HG03457 (cell line): ENCODE measurements around the gene NADSYN1.

Experiments used
- ATAC-seq: cut with Tn5 transposase; IDR thresholded peaks from one replicate; pipeline ENCODE4 v1.9.1; 2021; ENCODE audit warnings: moderate number of reproducible peaks; ENCODE audit not compliant: unreplicated experiment

Gene NADSYN1

GRCh38 chr11:71489311-71490043 lies 36.5 kb downstream of the NADSYN1 start:
- no peak for ATAC-seq

GRCh38 chr11:71490044-71490730 lies 37.2 kb downstream of the NADSYN1 start:
- ATAC-seq, result no peak

GRCh38 chr11:71490731-71491390 lies 37.9 kb downstream of the NADSYN1 start:
- ATAC-seq, result no peak

GRCh38 chr11:71491531-71491930 lies 38.5 kb downstream of the NADSYN1 start:
- no peak for ATAC-seq

GRCh38 chr11:71491940-71492339 lies 38.9 kb downstream of the NADSYN1 start:
- ATAC-seq, result no peak

- ATAC-seq, result no peak
Observed at GRCh38 chr11:71495286-71496230, 42.6 kb downstream of the NADSYN1 start.

DNA sequence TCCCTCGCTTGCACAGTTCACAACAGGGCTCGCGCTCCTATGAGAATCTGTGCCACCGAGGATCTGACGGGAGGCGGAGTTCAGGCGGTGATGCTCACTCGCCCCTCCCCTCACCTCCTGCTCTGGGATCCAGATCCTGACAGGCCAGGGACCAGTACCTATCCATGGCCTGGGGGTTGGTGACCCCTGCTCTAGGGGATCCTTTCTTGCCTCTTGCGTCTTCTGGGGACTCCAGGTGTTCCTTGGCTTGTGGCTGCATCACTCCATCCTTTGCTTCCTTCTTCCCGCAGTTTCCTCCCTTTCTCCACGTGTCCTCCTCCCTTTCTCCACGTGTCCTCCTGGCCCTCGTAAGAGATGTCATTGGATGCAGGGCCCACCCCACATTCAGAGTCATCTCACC lies 43.4 kb downstream of the NADSYN1 start:
- no peak for ATAC-seq

DNA sequence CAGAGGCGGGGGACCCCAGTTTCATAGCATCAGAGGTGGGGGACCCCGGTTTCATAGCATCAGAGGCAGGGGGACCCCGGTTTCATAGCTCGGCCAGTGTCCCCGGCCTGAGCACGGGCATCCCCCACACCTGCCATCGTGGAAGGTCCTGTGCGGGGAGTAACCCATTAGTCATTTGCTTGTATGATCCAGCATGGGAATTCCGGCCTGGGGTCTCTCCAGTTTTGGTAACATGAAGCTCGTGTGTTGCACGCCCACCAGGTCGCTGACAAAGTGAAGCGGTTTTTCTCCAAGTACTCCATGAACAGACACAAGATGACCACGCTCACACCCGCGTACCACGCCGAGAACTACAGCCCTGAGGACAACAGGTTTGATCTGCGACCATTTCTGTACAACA lies 45.1 kb downstream of the NADSYN1 start:
- no peak for ATAC-seq

DNA sequence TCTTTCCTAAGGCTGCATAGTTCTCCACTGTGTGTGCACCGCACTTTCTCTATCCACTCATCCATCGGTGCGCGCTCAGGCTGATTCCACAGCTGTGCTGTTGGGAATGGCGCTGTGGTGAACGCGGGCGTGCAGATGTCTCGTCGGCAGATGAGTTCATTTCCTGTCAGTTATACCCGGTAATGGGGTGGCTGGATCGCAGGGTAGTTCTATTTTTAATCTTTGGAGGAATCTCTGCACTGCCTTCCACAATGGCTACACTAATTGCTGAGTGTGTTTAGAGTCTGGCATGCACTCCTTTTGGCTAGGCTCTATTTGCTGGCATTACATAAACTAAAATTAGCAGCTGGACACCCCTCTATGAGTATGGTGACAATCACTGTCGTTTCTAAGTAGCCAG lies 46.1 kb downstream of the NADSYN1 start:
- ATAC-seq, result no peak

DNA sequence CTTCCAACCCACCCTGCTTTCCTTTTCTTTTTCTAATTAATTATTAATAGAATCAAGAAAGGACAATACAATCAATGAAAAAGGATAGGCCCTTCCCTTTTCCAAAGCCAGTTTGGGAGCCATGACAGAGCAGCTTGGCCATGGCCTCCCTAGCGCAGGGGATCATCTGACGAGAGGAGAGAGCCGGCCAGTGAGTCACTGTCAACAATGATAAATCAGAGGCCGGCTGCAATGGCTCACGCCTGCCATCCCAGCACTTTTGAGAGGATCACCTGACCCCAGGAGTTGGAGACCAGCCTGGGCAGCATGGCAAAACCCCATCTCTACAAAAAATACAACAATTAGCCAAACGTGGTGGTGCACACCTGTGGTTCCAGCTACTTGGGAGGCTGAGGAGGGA lies 46.5 kb downstream of the NADSYN1 start:
- ATAC-seq, result no peak

DNA sequence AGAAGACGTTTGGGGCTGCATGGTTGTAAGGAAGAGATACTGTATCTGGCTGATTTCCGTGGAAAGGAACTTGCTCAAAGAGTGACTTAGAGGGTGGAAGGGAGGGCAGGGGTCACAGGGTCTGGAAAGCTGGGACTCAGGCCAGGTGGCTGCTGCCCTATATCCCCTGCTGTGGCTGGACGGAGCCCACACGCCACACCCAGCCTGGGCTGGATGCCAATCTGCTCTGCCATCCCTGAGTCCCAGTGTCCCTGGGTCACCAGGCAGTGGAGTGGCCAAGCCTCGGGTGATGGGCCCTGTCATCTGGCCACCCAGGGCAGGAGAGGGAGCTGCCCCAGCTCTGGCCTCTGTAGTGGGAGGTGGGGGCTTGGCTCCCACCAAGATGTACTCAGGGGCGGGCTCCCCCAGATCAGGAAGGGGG lies 47.6 kb downstream of the NADSYN1 start:
- no peak for ATAC-seq

DNA sequence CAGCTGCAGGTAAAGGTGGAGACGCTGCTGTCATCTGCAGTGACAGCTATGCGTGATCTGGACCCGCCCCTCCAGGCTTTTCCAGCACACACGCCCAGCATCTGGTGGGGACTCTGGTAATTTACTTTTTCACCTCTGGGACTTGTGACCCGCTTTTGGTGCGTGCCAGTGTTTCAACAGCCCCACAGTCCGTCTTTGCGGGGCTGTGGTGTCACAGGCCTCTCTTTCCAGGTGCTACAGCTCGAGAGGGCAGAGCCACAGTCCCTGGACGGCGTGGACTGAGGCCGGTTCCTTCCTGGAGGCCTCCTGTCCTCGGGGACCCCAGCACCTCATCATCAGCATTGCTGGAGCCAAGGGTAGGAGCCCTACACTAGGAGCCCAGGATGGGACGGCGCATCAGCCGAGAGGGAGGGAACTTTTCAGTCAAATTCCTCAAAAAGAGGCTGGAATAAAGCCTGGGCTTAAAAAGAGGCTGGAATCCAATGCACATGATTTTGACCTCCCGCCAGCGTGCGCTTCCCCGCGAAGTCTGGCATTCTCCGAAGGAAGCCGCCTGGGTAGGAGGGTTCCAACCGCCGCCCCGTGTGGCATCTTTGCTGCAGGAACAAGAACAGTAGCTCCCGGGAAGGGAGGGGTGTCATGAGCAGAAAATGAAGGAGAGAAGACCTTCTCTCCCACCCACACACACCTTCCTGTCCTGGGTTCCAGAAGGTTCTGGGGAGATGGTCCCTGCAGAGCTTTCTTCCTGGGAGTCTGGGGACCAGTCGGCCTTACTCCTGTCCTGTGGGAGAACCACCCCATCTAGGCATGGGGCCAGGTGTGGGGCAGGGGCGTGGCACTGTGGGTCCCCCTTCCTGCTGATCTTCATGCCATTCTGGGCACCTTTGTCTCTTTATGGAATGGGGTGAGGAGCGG lies 48.3 kb downstream of the NADSYN1 start:
- ATAC-seq, result no peak

DNA sequence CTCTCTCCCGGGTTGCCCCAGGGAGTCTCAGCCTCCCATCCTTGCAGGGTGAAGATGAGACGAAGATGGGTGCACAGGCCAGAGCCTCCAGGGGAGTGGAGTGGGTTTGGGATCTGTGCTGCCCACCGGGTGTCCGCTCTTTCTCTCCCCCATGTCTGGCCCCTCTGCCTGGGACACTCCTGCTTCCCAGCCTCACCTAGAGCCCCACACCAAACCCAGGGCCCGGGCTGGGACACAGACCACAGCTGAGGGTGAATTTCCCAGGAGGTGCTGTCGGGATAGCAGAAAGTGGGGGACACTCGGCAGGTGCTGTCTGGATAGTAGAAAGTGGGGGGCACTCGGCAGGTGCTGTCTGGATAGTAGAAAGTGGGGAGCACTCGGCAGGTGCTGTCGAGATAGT lies 49.0 kb downstream of the NADSYN1 start:
- no peak for ATAC-seq

- ATAC-seq, result no peak
Observed at GRCh38 chr11:71502871-71503435, 50.0 kb downstream of the NADSYN1 start.

DNA sequence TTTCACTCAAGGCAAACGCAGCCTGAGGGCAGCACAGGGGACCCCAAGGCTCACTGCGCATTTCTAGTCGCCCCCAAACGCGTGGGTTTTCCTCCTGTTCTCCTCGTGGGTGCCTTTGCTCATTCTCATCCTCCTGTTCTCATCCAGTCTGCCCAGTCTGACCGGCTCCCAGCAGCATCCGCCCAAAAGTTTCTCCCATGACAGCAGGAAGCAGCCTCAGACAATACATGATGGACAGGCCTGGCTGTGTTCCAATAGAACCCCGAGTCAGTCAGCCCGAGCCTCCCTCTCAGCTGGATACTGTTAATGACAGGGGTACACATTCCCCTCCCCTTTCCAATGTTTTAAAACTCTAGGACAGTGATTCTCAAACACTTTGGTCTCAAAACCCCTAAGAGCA lies 51.5 kb downstream of the NADSYN1 start:
- ATAC-seq, result no peak

DNA sequence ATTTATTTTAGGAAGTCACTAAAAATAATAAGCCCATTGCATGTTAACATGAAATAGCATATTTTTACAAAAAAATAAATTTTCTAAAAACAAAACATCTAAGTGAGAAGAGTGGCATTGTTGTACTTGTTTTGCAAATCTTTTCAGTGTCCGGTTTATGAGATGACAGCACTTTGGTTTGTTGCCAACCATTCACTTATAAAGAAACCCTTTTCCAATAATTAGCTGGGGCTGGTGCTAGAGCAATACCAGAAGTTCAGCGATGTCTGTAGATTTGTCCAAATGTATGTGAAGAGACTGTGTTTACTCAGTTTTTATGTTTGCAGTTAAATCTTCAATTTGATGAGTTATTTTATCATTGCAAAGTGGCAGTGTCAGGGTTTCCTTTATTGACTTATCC lies 52.0 kb downstream of the NADSYN1 start:
- no peak for ATAC-seq

- no peak for ATAC-seq
Observed at GRCh38 chr11:71505781-71506180, 52.8 kb downstream of the NADSYN1 start.

- no peak for ATAC-seq
Observed at GRCh38 chr11:71507102-71507501, 54.1 kb downstream of the NADSYN1 start.
